ENCODE results near the gene BUD31. TPM values are rescaled to one million over a fixed set of nuclear protein-coding genes. Genes with fewer than 3 reads are reported as not detected.

The BUD31 gene
- total and polyA plus RNA-seq, 7 donors, result 44.6 to 141 (median 89.8) TPM

DNA sequence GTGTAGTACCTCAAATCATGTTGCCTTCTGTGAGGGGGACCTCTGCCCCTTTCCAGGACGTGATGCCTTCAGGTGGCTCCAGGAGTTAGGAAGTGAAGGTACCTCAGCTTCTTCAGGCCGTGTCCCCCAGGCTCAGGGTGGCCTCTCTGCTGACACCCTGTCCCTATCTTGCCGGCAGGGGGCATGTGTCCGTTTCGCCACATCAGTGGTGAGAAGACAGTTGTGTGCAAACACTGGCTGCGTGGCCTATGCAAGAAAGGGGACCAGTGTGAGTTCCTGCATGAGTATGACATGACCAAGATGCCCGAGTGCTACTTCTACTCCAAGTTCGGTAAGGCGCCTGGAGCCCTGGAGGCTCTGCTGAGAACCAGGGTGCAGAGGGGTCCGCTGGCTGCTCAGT is 39.2 kb downstream of the BUD31 start:
- TF ChIP-seq, protein P1, sequence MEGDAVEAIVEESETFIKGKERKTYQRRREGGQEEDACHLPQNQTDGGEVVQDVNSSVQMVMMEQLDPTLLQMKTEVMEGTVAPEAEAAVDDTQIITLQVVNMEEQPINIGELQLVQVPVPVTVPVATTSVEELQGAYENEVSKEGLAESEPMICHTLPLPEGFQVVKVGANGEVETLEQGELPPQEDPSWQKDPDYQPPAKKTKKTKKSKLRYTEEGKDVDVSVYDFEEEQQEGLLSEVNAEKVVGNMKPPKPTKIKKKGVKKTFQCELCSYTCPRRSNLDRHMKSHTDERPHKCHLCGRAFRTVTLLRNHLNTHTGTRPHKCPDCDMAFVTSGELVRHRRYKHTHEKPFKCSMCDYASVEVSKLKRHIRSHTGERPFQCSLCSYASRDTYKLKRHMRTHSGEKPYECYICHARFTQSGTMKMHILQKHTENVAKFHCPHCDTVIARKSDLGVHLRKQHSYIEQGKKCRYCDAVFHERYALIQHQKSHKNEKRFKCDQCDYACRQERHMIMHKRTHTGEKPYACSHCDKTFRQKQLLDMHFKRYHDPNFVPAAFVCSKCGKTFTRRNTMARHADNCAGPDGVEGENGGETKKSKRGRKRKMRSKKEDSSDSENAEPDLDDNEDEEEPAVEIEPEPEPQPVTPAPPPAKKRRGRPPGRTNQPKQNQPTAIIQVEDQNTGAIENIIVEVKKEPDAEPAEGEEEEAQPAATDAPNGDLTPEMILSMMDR (IDR thresholded peaks at IDR 0.05), result no peak
- TF ChIP-seq EP300 (IDR thresholded peaks at IDR 0.05), result no peak
- TF ChIP-seq POLR2AphosphoS5 (IDR thresholded peaks at IDR 0.05), result no peak
- TF ChIP-seq POLR2A (IDR thresholded peaks at IDR 0.05), result no peak
- no peaks in the 10 kb centered on the region for H3K9me3 ChIP-seq
- DNase-seq, result no peak
- no peaks in the 10 kb centered on the region for H3K27me3 ChIP-seq
- 81 to 87% methylated on average over 10 of the region's 10 CpGs for WGBS, 2 donors
- intact Hi-C loops (cut with DNase I), result no loop called here
- no peak overlapping the region for H3K27ac ChIP-seq
- no peaks in the 10 kb centered on the region for H3K4me1 ChIP-seq
- H3K36me3 ChIP-seq, result peaks cover 31 to 97% (median 43%) of the 10 kb centered on the region in 4 donors
- no peak overlapping the region for H3K4me3 ChIP-seq

- Histone ChIP-seq H3K36me3 (peaks cover 35 to 97% (median 45%) of the 10 kb centered on the region in 4 donors), H3K27ac (no peak overlapping the region), H3K9me3 (no peaks in the 10 kb centered on the region), H3K4me1 (no peaks in the 10 kb centered on the region), H3K4me3 (no peak overlapping the region), H3K27me3 (no peaks in the 10 kb centered on the region)
- DNase-seq, result no peak
- TF ChIP-seq EP300 (IDR thresholded peaks at IDR 0.05), result no peak
- intact Hi-C loops (cut with DNase I), result no loop called here
- WGBS, 2 donors, result 90 to 93% methylated on average over 10 of the region's 10 CpGs
These were observed 40.1 kb downstream of the BUD31 start for GRCh38 chr7:99448855-99449254.

GRCh38 chr7:99449326-99449725 is 40.6 kb downstream of the BUD31 start:
- Histone ChIP-seq H3K36me3 (peaks cover 37 to 97% (median 46%) of the 10 kb centered on the region in 4 donors), H3K9me3 (no peaks in the 10 kb centered on the region), H3K27me3 (no peaks in the 10 kb centered on the region), H3K27ac (no peak overlapping the region), H3K4me1 (no peaks in the 10 kb centered on the region), H3K4me3 (no peak overlapping the region)
- DNase-seq, result no peak
- intact Hi-C loops (cut with DNase I), result no loop called here
- no peak for TF ChIP-seq POLR2A (IDR thresholded peaks at IDR 0.05)
- TF ChIP-seq POLR2AphosphoS5 (IDR thresholded peaks at IDR 0.05), result no peak
- no peak for TF ChIP-seq EP300 (IDR thresholded peaks at IDR 0.05)
- TF ChIP-seq, protein P1 (IDR thresholded peaks at IDR 0.05), result no peak
- 94 to 95% methylated on average over 5 of the region's 5 CpGs for WGBS, 2 donors

DNA sequence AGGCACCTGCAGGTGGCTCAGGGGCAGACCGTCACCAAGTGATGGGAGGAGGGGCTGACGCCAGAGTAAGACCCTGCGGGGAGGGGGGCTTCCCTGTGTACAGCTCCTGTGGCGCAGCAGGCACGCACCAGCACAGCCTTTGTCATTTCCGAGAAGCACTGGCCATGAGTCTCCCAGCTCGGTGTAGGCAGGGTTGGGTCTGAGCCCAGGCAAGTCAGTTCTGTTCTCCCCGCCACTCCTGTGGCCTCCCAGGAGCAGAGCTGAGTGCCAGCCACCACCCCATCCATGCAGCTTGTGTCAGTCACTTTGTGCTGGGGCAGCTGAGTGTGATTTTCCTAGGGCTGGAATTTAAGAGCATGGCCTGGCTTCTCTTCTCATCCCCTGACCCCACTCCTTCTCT is 43.2 kb downstream of the BUD31 start:
- no peaks in the 10 kb centered on the region for H3K27me3 ChIP-seq
- no peak overlapping the region for H3K4me3 ChIP-seq
- no peaks in the 10 kb centered on the region for H3K4me1 ChIP-seq
- TF ChIP-seq EP300 (IDR thresholded peaks at IDR 0.05), result no peak
- TF ChIP-seq POLR2A (IDR thresholded peaks at IDR 0.05), result no peak
- TF ChIP-seq, protein P1 (IDR thresholded peaks at IDR 0.05), result no peak
- 95% methylated on average over 8 of the region's 8 CpGs for WGBS, 2 donors
- H3K27ac ChIP-seq, result no peak overlapping the region
- DNase-seq, result no peak
- intact Hi-C loops (cut with DNase I), result no loop called here
- H3K36me3 ChIP-seq, result peaks cover 33 to 98% (median 44%) of the 10 kb centered on the region in 4 donors
- H3K9me3 ChIP-seq, result no peaks in the 10 kb centered on the region

GRCh38 chr7:99452541-99452940 is 43.8 kb downstream of the BUD31 start:
- intact Hi-C loops (cut with DNase I), result no loop called here
- 93 to 95% methylated on average over 13 of the region's 13 CpGs for WGBS, 2 donors
- no peaks in the 10 kb centered on the region for H3K27me3 ChIP-seq
- TF ChIP-seq EP300 (IDR thresholded peaks at IDR 0.05) (no peak), POLR2A (IDR thresholded peaks at IDR 0.05) (no peak), POLR2AphosphoS5 (IDR thresholded peaks at IDR 0.05) (no peak)
- TF ChIP-seq, protein P1 (IDR thresholded peaks at IDR 0.05), result no peak
- no peaks in the 10 kb centered on the region for H3K9me3 ChIP-seq
- no peaks in the 10 kb centered on the region for H3K4me1 ChIP-seq
- no peak for DNase-seq
- H3K36me3 ChIP-seq, result peaks cover 35 to 100% (median 49%) of the 10 kb centered on the region in 4 donors
- no peak overlapping the region for H3K4me3 ChIP-seq
- H3K27ac ChIP-seq, result no peak overlapping the region
